GM21786 (cell line): Measurements from ENCODE around the gene ARHGAP32.
A peak's percentile ranks its signal among the peaks of the same experiment; 100 is the strongest.
"Not testable (repeated sequence)": the region's sequence is repeated elsewhere in the genome, so short reads cannot be mapped to it uniquely, and the experiment has no call there.

Experiments
- ATAC-seq: cut with Tn5 transposase; IDR thresholded peaks from one replicate; pipeline ENCODE4 v1.9.1; 2021; ENCODE audit not compliant: unreplicated experiment

ARHGAP32 gene

GRCh38 chr11:129040934-129041333 lies 151.2 kb downstream of the ARHGAP32 start:
- ATAC-seq: no peak

GRCh38 chr11:129035244-129035643 lies 156.9 kb downstream of the ARHGAP32 start:
- ATAC-seq: no peak

- no peak for ATAC-seq
These were observed 158.1 kb downstream of the ARHGAP32 start for GRCh38 chr11:129034001-129034400.

GRCh38 chr11:129023968-129024676 lies 168.0 kb downstream of the ARHGAP32 start:
- ATAC-seq: no peak

GRCh38 chr11:129021295-129021694 lies 170.8 kb downstream of the ARHGAP32 start:
- ATAC-seq: no peak

GRCh38 chr11:129018991-129019390 lies 173.1 kb downstream of the ARHGAP32 start:
- no peak for ATAC-seq

GRCh38 chr11:129018126-129018525 lies 174.0 kb downstream of the ARHGAP32 start:
- no peak for ATAC-seq

- ATAC-seq: no peak
These were observed 178.2 kb downstream of the ARHGAP32 start for GRCh38 chr11:129013737-129014475.

GRCh38 chr11:129012880-129013279 lies 179.2 kb downstream of the ARHGAP32 start:
- ATAC-seq: no peak

- no peak for ATAC-seq
These were observed 186.0 kb downstream of the ARHGAP32 start for GRCh38 chr11:129006161-129006560.

- not testable (repeated sequence) for ATAC-seq
These were observed 193.0 kb downstream of the ARHGAP32 start for GRCh38 chr11:128999165-128999564.

- no peak for ATAC-seq
These were observed 203.7 kb downstream of the ARHGAP32 start for GRCh38 chr11:128988242-128988970.

- no peak for ATAC-seq
These were observed 206.2 kb downstream of the ARHGAP32 start for GRCh38 chr11:128985880-128986279.

- ATAC-seq: no peak
These were observed 209.1 kb downstream of the ARHGAP32 start for GRCh38 chr11:128983023-128983422.

GRCh38 chr11:128981254-128981653 lies 210.9 kb downstream of the ARHGAP32 start:
- ATAC-seq: no peak

GRCh38 chr11:128970598-128971190 lies 221.4 kb downstream of the ARHGAP32 start:
- ATAC-seq: no peak

- ATAC-seq: no peak
These were observed 223.2 kb downstream of the ARHGAP32 start for GRCh38 chr11:128968916-128969315.

GRCh38 chr11:128967578-128967977 lies 224.5 kb downstream of the ARHGAP32 start:
- no peak for ATAC-seq

GRCh38 chr11:128965485-128965884 lies 226.6 kb downstream of the ARHGAP32 start:
- peak; percentile 99 for ATAC-seq

GRCh38 chr11:128964463-128964930 lies 227.6 kb downstream of the ARHGAP32 start:
- no peak for ATAC-seq

GRCh38 chr11:128963744-128964325 lies 228.3 kb downstream of the ARHGAP32 start:
- ATAC-seq: no peak
